DMS79 (cell line): ENCODE results near the gene C1RL.

ENCODE experiments used
- DNase-seq: peaks from one replicate; lab custom pipeline; 2025; lab: John Stamatoyannopoulos, UW

C1RL gene

DNA sequence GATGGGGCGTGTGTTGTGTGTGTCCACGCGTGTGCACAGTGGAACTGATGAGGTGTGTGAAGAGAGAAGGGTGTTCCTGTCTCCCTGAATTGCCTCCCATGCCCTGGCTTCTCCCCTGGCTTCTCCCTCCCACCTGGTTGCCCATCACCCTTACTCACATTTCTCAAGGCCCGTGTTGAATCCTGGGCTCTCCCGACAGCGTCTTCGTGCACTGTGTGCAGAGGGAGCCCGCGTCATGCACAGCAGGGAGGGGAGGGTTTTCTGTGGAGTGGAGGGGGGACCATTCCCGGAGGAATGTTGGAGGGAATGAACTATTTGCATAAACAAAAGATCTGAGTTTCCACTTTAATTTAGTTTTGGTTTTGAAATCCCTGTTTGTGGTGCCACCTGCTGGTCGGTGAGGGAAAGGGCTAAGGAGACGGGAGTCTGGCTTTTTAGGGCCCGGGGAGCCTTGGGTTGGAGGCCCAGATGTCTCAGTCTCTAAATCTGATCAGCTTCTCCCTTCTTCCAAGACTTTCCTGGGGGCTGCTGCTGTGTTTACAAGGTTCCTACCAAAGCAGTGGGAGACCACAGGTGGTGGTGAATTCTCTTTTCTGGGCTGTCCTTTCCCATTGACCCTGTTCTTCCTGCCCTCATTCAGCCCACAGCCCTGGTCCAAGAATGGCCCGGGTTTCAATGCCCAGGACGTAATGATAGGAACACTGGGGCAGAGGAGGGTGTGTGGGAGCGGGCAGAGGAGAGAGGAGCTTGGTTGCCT is 16.6 kb downstream of the C1RL start, which contains the start of gene C1R:
TSS of gene C1R (minus strand) at position 217 of the 757 bp plus-strand sequence. CDS start at position 160, 57 bp downstream.
- DNase-seq: peak; percentile 46

DNA sequence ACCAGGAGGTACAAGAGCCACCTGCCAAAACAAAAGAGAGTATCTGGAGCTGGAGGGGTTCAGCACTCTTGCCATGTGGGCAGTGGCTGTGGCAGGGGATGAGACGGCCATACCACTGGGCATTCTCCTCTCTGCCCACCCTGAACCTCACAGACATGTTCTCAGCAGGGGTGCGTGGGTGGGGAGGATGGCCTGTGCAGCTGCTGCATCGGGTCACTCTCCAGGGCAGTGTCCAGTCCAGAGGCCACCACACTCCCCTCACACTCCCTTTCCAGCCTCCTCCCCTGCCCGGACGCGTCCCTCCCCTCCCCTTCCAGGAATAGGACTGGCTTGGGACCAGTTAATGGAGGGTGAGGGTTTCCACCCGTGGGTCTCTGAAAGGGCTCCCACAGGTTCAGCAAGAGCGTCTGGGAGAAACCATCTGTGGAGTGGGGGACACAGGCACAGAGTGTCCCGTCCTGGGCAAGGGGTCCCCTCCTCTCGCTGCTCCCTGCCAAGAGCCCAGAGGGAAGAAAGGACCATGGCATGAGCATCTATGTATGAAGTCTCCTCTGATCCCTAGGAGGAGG is 17.3 kb downstream of the C1RL start:
- DNase-seq: no peak

DNA sequence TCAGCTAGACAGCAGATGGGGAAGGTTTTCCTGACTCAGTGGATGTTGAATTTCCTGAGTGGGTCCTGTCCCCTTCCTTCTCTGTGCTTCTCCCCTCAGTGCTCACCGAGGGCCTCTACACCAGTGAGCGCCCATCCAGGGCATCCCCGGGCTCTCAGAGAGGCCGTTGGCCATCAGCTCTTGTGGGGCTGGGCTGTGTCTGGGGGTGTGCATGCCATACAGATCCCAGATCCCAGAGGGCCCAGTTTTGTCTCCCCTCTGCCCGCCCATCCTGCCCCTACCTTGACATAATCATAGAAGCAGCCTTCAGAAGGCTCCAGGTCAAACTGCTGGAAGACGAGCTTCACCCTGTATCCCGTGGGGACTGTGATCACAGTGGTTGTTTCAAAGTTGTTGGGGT is 17.8 kb downstream of the C1RL start:
- DNase-seq: no peak

DNA sequence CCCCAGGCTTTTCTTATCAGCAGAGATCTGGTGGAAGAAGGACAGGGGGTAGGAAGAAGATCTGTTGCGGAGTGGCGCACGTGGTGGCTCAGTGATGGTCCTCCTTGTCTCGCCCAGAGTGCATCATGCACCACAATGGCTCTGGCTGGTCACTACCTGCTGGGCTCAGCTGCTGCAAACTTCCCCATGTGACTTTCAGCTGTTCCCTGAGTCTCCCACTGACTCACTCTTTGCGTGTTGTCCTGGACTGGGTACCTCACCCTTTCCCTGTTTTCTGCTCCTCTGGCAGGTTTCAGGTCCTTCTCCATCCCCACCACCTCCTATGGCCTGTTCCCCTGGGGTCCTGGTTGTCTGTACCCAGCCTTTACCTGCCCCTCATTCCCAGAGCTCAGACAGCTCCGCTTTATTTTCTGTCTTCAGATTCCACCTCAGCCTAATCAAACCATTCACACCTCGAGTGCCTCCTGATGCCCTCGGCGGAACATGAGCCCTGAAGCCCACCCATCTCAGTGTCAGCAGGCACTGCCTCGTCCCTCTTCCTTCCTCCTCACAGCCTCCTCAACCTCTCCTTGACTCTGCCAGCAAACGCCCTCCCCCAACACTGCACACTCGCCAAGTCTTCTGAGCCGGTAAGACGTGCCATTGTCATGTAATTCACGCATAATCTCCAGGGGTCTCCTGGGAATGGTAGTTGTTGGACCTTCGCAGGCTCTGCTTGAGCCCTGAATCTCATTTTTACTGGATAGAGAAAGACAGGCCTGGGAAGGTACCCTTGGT is 18.6 kb downstream of the C1RL start:
- DNase-seq: no peak

DNA sequence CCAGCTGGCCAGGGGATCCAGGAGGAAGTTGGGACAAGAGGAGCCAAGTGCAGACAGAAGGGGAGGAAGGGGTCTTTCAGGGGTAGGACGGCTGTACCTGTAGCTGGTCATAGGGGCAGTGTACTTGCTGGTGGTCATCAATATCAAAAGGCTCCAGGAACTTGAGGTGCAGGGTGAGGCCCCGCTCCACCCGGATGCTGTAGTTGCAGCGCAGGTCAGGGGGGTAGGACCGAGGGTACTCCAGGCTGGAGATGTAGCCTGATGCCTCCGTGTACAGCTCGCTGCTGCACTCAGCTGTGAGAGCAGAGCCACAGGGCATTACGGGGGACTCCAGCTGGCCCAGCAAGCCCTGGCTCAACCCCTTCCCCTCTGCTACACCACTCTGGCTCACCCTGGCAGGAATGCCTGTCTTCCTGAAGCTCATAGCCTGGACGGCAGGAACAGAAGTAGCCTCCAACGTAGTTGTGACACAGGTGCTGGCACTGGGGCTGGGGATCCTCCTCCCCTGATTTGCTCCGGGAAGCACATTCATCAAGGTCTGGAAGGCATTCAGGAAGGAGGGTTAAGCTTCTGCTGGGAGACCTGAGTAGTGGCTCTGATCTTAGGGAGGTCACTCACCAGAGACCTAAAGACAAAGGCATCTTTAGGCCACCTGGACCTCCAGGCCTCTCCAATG is 19.7 kb downstream of the C1RL start:
- no peak for DNase-seq

DNA sequence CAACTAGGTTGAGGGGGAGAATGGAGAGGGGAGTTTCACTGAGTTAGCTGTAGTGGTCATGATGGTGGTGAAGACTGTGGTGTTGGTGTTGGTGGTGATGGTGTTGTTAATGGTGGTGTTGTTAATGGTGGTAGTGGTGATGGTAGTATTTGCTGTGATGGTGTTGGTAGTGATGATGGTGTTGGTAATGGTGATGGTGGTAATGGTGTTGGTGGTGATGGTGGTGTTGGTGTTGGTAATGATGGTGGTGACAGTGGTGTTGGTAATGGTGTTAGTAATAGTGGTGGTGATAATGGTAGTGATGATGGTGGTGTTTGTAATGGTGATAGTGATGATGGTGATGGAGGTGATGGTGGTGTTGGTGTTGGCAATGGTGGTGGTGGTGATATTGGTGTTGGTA is 25.9 kb downstream of the C1RL start:
- no peak for DNase-seq

DNA sequence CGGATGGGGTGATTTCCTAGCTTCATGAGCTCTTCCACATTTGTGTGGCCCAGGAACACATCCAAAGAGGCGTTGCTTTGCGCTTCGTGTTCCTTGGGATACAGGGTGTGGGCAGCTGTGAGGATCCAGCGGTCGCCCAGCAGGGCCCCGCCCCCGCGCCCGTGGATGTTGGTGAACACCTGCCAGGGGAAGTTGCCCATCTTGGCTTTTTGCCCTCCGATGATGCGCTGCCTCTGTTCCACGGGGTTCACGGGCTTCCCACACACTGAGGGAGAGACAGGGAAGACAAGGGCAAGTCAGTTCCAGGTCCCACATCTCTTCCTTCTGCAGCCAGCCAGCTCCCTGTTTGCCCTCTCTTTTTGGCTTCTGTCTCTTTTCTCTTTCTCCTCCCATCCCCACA is 28.0 kb downstream of the C1RL start:
- DNase-seq: no peak

DNA sequence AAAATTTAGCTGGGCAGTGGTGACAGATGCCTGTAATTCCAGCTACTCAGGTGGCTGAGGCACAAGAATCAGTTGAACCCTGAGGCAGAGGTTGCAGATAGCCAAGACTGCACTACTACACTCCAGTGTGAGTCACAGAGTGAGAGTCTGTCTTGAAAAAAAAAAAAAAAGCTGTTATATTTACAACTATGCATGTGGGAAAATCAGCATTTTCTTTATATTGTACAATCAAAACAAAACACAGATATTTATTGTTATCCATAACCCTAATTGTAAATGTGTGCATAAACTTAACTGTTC is 29.2 kb downstream of the C1RL start:
- DNase-seq: no peak

DNA sequence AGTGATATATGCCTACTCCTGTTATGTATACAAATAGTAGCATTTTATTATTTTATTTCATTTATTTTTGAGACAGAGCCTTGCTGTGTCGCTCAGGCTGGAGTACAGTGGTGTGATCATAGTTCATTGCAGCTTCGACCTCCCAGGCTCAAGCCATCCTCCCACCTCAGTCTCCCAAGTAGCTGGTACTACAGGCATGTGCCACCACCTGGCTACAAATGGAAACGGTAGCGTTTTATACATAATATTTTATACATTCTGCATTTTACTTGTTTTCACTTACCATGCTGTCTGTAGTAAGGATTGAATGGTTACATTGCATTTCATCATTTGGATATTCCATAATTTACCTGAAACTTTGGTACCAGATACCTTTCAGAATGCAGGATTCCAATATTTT is 30.9 kb downstream of the C1RL start:
- DNase-seq: no peak

DNA sequence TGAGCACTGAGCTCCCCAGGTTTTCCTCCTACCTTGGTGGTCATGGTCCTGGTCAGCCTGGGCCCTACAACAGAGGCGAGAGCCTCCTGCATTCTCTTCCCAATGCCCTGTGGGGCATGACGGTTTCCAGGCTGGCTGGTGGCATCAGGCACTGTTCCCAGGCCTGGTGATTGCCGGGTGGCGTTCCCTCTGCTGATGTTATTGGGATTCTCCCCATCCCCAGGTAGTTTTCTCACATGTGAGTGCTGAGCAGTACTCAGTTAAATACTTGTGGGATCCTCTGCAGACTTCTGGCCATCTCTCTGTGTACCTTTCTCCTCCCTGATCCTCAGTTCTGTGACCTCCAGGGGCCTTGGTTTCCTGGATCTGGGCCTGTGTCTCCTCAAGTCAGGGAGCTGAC is 32.5 kb downstream of the C1RL start:
- DNase-seq: no peak

DNA sequence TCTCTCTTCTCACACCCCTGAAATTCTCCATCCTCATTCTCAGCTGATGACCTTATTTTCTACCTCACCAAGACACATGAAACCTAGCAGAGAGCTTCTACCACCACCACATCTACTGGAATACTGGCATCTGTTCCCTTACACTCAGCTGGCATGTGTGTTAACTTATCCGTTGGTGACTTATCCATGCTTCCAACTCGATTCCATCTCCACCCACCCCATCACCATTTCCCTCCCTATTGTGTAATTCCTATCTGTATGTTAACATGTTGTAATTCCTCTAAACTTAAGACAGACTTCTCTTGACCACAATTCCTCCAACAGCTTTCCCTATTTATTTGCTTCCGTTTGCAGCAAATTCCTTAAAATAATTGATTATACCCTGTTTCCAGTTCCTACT is 33.1 kb downstream of the C1RL start:
- no peak for DNase-seq

DNA sequence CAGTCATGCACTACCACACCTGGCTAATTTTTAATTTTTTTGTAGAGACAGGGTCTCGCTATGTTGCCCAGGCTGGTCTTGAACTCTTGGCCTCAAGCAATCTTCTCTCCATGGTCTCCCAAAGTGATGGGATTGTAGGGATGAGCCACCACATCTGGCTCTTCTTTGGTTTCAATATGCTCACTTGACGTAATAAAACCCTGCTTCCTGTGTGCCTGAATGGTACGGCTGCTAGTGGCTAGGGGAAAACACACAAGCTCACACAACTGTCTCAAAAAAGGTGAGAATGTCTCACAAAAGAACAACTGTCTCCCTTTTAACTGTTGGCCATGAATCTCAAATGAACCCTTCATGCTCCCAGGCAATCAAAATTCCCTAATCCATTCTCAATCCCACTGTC is 33.5 kb downstream of the C1RL start:
- DNase-seq: no peak

DNA sequence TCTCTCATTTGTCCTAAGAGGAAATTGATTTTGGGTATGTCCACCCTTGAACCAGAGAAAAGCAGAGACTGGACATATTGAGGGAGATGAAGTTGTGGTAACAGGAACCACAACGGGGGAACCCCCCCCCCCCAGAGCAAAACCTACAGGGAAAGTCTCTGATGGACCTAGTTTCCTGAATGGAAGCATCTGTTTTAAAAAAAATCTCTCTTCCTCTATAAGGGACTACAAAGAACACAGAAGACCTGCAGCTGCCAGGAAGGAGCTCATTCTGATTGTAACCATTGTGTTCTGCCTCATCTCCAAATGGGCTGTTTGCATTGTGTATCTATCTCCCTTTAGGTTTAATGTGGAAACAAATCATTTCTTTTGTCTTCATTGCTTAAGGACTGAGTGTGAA is 35.1 kb downstream of the C1RL start:
- no peak for DNase-seq

DNA sequence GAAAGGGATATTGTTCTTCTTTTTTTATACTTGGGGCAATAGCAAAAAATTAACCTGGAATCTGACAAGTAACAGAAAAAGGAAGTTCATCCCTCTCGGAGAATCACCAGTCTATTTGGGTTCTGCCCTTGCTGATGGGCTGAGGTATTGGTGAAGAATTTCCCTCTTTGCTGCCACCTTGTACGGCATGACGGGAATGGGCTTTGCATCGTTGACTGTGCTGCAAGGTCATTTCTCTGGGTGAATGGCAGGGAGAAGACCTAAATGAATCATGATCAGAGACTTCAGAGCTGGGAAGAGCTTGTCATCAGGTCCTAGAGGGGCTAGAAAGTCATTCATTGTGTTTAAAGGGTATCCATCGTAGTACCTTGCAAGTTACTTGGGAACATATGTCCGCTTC is 36.5 kb downstream of the C1RL start:
- DNase-seq: no peak

DNA sequence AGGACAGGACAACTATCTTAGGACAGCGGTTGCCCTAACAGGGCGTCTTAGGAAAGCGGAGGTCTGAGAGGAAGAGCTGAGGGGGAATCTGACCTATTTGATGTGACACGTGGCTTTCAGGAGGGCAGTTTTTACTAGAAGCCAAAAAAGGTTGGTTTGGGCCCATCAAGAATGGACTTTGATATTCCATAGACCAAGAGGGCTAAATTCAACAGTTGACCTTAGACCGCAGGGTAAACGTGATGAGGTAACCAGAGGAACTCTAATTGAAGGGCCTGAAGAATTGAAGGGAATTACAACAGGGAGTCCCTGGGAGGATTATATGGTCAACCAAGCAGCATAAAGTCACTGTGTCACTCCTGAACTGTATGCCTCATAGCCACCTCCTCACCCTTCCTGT is 37.0 kb downstream of the C1RL start:
- DNase-seq: no peak

DNA sequence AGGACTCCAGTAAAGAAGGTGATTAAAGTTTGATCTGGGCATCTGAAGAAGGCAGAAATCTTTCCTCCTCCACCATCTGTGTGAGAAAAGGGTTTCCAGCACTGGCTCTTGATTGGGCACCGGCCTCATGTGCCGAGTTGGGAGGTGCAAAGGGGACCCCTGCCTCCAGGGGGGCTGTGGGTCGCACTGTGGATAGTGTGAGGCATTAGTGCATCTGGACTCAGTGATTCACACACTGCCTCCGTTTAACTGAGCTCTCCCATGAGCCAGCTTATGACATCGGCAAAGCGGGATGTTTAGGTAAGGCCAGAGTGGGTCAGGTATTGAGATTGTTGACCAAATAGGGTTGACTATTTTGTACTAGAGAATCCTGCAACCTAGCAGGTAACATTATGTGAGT is 39.6 kb downstream of the C1RL start:
- DNase-seq: no peak

DNA sequence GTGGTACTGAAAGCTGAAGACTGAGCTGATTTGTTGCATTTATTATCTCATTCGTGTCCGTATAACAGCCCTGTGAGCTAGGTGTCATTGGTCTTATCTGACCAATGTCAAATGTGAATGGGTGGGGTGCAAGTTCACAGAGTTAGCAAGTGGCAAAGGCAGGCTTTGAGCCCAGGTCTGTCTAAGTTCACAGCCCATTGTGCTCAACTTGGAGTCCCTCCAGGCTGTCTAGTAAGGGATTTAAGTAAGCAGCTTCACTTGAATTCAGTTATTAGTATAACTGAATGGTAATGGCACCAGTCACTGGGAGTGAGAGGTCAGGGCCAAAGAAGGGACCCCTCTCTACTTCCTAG is 40.0 kb downstream of the C1RL start:
- DNase-seq: no peak

DNA sequence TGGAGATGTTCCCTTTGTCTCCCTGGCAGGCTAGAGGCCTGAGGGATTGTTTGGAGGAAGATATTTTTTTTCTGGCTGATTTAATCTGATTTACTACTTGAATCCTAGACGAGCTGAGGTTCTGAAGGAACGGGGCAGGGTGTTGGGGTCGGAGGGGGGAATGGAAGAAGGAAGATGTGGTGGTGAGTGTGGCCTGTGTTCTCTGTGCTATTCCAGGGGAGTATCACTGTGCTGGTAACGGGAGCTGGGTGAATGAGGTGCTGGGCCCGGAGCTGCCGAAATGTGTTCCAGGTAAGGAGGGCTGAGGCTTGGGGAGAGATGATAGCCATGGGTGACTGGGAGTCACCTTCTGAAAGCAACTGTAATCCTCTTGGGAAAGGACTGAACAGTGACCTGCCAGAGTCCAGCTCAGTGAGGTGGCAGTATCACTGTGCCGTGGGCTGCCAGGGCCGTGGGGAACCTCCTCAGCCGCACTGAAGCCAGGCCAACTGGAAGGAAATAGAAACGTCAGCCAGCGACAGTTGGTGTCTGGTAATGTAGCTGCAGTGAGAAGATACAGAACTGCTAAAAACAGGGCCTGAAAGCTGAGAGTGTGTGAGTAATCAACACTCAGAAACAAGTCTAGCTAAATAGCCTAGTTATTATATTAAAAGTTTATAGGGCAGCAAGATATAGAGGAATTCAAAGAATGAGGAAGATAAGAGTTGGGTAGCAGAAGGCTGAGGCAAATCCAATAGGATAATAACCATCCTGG is 40.6 kb downstream of the C1RL start:
- no peak for DNase-seq

DNA sequence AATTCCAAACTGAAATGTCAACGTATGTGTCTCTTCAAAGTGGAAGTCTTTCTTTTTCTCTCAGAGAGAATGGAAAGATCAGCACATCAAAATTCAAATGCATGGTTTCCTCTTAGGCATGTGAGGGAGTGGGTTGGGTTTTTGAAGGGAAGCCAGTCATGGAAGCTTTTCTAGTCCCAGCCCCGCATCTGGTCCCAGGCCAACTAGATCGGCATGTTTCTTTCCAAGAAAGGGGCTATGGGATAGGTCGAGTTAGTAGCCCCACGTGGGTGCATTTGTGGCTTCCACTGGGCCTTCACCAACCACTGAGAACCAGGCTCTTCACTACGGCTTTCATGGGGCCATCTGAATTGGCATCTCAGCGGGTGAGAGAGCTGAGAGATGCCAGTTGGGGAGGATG is 41.9 kb downstream of the C1RL start:
- DNase-seq: no peak

DNA sequence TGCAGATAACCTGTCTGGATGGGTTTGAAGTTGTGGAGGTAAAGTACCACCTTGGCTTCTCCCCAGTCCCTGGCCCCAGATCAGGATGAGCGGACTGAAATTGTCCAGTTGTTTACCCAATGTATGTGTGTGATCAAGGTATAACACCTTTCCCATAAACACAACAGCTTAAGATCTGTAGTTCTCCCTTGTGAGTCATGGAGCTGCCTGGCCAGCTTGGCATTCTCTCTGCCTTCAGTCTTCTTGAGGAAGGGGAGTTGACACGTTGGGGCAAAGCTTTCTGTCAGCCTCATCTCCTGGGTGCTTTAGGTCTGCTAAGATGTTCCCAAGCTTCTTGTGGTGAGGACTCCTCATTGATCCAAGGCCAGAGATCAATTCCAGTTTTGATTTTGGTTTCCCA is 42.4 kb downstream of the C1RL start:
- no peak for DNase-seq

DNA sequence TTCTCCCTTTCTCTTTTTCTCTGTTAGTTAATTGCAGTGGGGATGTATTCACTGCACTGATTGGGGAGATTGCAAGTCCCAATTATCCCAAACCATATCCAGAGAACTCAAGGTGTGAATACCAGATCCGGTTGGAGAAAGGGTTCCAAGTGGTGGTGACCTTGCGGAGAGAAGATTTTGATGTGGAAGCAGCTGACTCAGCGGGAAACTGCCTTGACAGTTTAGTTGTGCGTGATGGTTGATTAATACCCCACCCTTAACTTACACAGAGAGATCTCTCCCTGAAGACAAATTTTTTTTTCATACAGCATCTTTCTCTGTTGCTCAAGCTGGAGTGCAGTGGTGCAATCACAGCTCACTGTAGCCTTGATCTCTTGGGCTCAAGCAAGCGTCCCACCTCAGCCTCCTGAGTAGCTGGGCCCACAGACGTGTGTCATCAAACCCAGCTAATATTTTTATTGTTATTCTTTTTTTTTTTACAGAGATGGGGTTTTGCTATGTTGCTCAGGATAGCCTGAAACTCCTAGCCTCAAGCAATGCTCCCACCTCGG is 43.9 kb downstream of the C1RL start:
- DNase-seq: no peak

DNA sequence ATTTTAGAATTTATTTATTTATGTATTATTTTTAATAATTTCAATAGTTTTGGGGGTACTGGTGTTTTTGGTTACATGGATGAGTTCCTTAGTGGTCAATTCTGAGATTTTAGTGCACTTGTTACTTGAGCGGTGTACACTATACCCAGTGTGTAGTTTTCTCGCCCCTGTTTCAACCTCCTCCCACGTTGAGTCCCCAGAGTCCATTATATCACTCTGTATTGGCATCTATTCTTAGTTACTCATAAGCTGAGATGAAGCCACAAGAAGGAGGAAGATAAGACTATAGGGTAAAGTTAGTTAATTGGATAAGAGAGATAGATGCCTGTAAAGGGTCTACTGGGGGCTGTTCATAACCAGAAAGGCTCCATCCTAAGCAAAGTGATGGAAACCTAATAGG is 44.5 kb downstream of the C1RL start:
- no peak for DNase-seq
